Ovary (tissue), 9 donors: ENCODE data around the gene SGSH. TPM values are rescaled to one million over a fixed set of nuclear protein-coding genes. Genes with fewer than 3 reads are reported as not detected.

ENCODE experiments used
- DNase-seq, 5 donors: peaks; one replicate each; pipeline ENCODE4 v3.0.0-alpha.2; 2019 to 2020
- H3K27ac ChIP-seq, 2 donors: fragments of 200-600 bp; one replicate each; pipeline versions ENCODE4 v1.5.1 to v1.8.0; 2019 to 2022
- H3K27me3 ChIP-seq: fragments of 200-600 bp; one replicate; pipeline ENCODE4 v1.8.0; 2022
- H3K36me3 ChIP-seq: fragments of 200-600 bp; sonication (generic); one replicate; pipeline ENCODE4 v1.5.1; 2019
- H3K4me1 ChIP-seq: one replicate; pipeline ENCODE4 v1.8.1; 2013; ENCODE audit warnings: mild to moderate bottlenecking, moderate library complexity; ENCODE audit not compliant: insufficient read depth
- H3K4me3 ChIP-seq: fragments of 200-600 bp; sonication (generic); one replicate; pipeline ENCODE4 v1.5.1; 2017
- H3K9me3 ChIP-seq, 2 donors: fragments of 200-600 bp in 1 of 2; sonication (generic) in 1 of 2; one replicate each; pipeline versions ENCODE4 v1.5.1 to v1.8.1; 2013 to 2019; ENCODE audit warnings: mild to moderate bottlenecking in 1 of 2, moderate library complexity in 1 of 2
- EP300 ChIP-seq: sonication (generic); formaldehyde crosslinking; IDR thresholded peaks from one replicate; pipeline ENCODE4 v1.6.1; 2017; ENCODE audit warnings: antibody characterized with exemption
- POLR2A ChIP-seq: fragments of 450-650 bp; IDR thresholded peaks from one replicate; pipeline ENCODE4 v1.6.1; 2017; ENCODE audit warnings: antibody characterized with exemption, mild to moderate bottlenecking, moderate library complexity
- WGBS, 3 donors: extraction: QIAGEN DNeasy Blood & Tissue Kit in 1 of 3; methylation state at CpG; one replicate each; pipeline versions ENCODE4 v1.1.5 to v1.1.7; 2013 to 2017; 5-methylcytosine and 5-hydroxymethylcytosine counted together
- intact Hi-C, 4 donors: fragments of 100-400 bp; cut with DNase I; formaldehyde crosslinking; loops; one replicate each; pipeline versions ENCODE4 v1.11.0 to v1.15.1; 2022 to 2023
- polyA plus RNA-seq, 2 donors: library from polyadenylated mRNA; stranded (reverse); fragments of 200-250 nt in 1 of 2; fragments of 350-450 nt in 1 of 2; fragmentation: Illumina TruSeq in 1 of 2; extraction: RNeasy Lipid Tissue Mini Kit (QIAGEN cat#74804) in 1 of 2; gene quantifications; one replicate each; pipeline ENCODE4 v1.2.3, GENCODE V29; 2013 to 2014
- total RNA-seq, 7 donors: library from RNA; depleted of rRNA in 2 of 7; stranded (reverse); fragments of >200 nt in 2 of 7; fragmentation: NEBNext Ultra II Directional in 3 of 7; extraction: Animal tissue kit (Norgen Biotek cat#: 25700) in 3 of 7; gene quantifications; one replicate each; pipeline versions ENCODE4 v1.1.0 to v1.2.4, GENCODE V29; 2016 to 2023
- TF ChIP-seq, protein P1 (sequence below), 3 donors: fragments of 450-650 bp in 2 of 3; fragments of 200-600 bp in 1 of 3; IDR thresholded peaks; one replicate each; pipeline versions ENCODE4 v1.5.1 to v1.8.0; 2016 to 2022; ENCODE audit warnings: antibody characterized with exemption in 3 of 3, mild to moderate bottlenecking in 1 of 3
- donor health status: DM: no; HTN: no; CAD: no; lungs with moderate emphysema.
- donor health status: DM: no; HTN: no; CAD: no.
- donor health status: Bipolar disorder and iron deficiency.
- donor health status: DM: yes; HTN: yes; CAD: no.
- donor health status: DM: no; HTN: no; CAD: no.
- donor health status: DM: yes; HTN: yes; CAD: no.

SGSH gene
- total and polyA plus RNA-seq, 9 donors: 10.8 to 39.9 (median 30.4) TPM

DNA sequence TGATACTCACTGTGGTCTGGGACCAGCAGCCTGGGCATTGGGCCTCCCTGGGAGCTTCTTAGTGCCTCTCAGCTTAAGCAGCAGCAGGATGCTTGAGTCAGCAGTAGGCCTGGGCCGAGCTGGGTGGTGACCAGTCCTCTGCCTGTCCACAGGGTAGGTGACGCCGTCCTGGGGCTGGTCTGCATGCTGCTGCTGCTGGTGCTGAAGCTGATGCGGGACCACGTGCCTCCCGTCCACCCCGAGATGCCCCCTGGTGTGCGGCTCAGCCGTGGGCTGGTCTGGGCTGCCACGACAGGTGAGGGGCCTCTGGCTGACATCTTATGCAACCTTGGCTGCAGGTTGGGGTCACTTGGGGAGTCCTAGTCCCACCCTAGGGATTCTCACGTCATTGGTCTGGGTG, 7.5 kb upstream of the SGSH start:
- Histone ChIP-seq H3K4me3 (no peak overlapping the region), H3K27ac (no peak overlapping the region), H3K4me1 (peaks cover 5% of the 10 kb centered on the region), H3K9me3 (no peaks in the 10 kb centered on the region), H3K27me3 (no peaks in the 10 kb centered on the region), H3K36me3 (no peaks in the 10 kb centered on the region)
- intact Hi-C loops: no loop called here
- DNase-seq: no peak
- WGBS, 3 donors: 90 to 92% (median 92%) methylated on average over 11 of the region's 11 CpGs
- TF ChIP-seq, protein P1, sequence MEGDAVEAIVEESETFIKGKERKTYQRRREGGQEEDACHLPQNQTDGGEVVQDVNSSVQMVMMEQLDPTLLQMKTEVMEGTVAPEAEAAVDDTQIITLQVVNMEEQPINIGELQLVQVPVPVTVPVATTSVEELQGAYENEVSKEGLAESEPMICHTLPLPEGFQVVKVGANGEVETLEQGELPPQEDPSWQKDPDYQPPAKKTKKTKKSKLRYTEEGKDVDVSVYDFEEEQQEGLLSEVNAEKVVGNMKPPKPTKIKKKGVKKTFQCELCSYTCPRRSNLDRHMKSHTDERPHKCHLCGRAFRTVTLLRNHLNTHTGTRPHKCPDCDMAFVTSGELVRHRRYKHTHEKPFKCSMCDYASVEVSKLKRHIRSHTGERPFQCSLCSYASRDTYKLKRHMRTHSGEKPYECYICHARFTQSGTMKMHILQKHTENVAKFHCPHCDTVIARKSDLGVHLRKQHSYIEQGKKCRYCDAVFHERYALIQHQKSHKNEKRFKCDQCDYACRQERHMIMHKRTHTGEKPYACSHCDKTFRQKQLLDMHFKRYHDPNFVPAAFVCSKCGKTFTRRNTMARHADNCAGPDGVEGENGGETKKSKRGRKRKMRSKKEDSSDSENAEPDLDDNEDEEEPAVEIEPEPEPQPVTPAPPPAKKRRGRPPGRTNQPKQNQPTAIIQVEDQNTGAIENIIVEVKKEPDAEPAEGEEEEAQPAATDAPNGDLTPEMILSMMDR (IDR thresholded peaks at IDR 0.05): no peak
- TF ChIP-seq EP300 (no peak), POLR2A (no peak)

DNA sequence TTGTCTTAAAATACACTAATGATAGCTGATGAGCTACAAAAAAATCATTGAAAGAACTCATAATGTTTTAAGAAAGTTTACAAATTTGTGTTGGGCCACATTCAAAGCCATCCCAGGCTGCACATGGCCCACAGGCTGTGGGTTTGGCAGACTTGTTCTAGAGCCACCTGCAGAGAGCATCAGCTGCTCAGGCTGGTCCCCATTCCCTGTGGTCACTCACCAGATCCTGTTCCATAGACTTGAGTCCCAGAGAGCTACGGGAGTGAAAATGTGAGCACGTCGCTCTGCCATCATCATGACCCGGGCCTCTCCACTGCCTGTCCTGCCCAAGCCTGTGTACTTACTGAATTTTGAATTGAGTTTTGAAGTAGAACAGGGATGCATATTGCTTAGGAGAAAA, 7.0 kb upstream of the SGSH start:
- Histone ChIP-seq H3K4me1 (peaks cover 5% of the 10 kb centered on the region), H3K27ac (no peak overlapping the region), H3K27me3 (no peaks in the 10 kb centered on the region), H3K4me3 (no peak overlapping the region), H3K9me3 (no peaks in the 10 kb centered on the region), H3K36me3 (no peaks in the 10 kb centered on the region)
- 88 to 95% (median 94%) methylated on average over 4 of the region's 4 CpGs for WGBS, 3 donors
- intact Hi-C loops: no loop called here
- no peak for DNase-seq
- TF ChIP-seq POLR2A (no peak), EP300 (no peak)
- TF ChIP-seq, protein P1 (IDR thresholded peaks at IDR 0.05): no peak

DNA sequence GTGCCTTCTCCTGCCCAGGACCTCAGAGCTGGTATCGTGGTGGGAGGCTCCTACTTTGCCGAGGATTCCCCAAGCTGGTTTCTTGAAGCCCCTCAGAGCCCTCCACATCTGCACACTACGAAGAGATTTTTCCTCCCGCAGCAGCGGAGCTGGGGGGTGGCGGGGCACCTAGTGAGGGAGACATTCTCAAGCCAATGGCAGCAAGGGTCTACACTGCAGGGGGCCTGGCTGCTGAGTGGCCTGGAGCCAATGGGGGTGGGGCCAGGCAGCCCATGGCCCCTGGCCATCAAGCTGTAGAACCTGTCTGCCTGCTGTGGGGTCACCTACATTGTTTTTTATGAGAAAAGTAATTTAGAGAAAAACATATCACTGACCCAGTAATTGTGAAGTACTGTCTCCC, 5.1 kb upstream of the SGSH start:
- TF ChIP-seq, protein P1 (IDR thresholded peaks at IDR 0.05): no peak
- no peak for TF ChIP-seq POLR2A
- TF ChIP-seq EP300: no peak
- Histone ChIP-seq H3K27me3 (no peaks in the 10 kb centered on the region), H3K36me3 (no peaks in the 10 kb centered on the region), H3K4me1 (peaks cover 7% of the 10 kb centered on the region), H3K9me3 (no peaks in the 10 kb centered on the region), H3K4me3 (no peak overlapping the region), H3K27ac (no peak overlapping the region)
- no peak for DNase-seq
- intact Hi-C loops: no loop called here
- WGBS, 3 donors: 84 to 93% (median 87%) methylated on average over 6 of the region's 6 CpGs

DNA sequence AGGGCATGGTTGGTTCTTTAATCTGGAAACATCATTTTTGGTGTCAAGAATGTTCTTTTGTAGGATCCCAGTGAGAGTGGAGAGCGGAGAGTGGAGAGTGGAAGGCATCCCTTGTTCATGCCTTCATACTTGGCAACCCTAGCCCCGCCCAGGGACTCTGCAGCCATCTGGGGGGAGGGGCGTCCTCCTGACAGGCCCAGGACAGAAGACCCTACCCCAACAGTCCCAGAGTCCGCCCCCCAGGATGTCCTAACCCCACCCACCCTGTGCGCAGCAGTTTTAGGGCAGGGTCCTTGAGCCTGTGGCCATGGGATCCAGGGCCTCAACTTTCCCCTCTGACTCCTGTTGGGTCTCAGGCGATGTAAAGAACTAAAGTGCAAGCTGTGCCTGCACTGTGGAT, 4.5 kb upstream of the SGSH start:
- WGBS, 3 donors: 88 to 93% (median 92%) methylated on average over 5 to 6 of the region's 6 CpGs
- Histone ChIP-seq H3K36me3 (no peaks in the 10 kb centered on the region), H3K4me1 (peaks cover 6% of the 10 kb centered on the region), H3K27ac (no peak overlapping the region), H3K4me3 (no peak overlapping the region), H3K27me3 (no peaks in the 10 kb centered on the region), H3K9me3 (no peaks in the 10 kb centered on the region)
- no peak for DNase-seq
- TF ChIP-seq EP300 (no peak), POLR2A (no peak)
- TF ChIP-seq, protein P1 (IDR thresholded peaks at IDR 0.05): no peak
- intact Hi-C loops: no loop called here
